Stimulated activated naive B cell treated with anti-CD40 and anti-IgM and Interleukin-4, amounts not matched to agents 10 μg/mL and 1 μg/mL and 100 μg/mL, for 72 hours (primary cell): Measurements from ENCODE around the gene STEAP1B.

Source experiments
- ATAC-seq, 2 donors: fragments of 150-1000 bp; cut with Tn5 transposase; replicated peaks; 2 replicates each; pipeline ENCODE4 v1.10.0; 2021; ENCODE audit warnings: moderate library complexity in 1 of 2
- DNase-seq: peaks from one replicate; pipeline ENCODE4 v3.0.0; 2021
- H3K27ac Mint-ChIP-seq: one replicate; pipeline ENCODE4 v1.8.0; 2022; ENCODE audit warnings: mild to moderate bottlenecking, mixed read lengths
- H3K27me3 Mint-ChIP-seq, 2 donors: one replicate each; pipeline ENCODE4 v1.8.0; 2022; ENCODE audit warnings: mixed read lengths in 2 of 2
- H3K36me3 Mint-ChIP-seq, 2 donors: one replicate each; pipeline ENCODE4 v1.8.0; 2022; ENCODE audit warnings: mixed read lengths in 2 of 2, mild to moderate bottlenecking in 1 of 2
- H3K4me1 Mint-ChIP-seq, 2 donors: one replicate each; pipeline ENCODE4 v1.8.0; 2022; ENCODE audit warnings: mixed read lengths in 2 of 2, mild to moderate bottlenecking in 1 of 2
- H3K4me3 Mint-ChIP-seq, 2 donors: one replicate each; pipeline ENCODE4 v1.8.0; 2022; ENCODE audit warnings: mild to moderate bottlenecking in 2 of 2, mixed read lengths in 2 of 2, moderate library complexity in 1 of 2
- H3K9me3 Mint-ChIP-seq, 2 donors: one replicate each; pipeline ENCODE4 v1.8.0; 2022; ENCODE audit warnings: mixed read lengths in 2 of 2, mild to moderate bottlenecking in 1 of 2

Gene STEAP1B

GRCh38 chr7:22485189-22485588 lies 14.8 kb downstream of the STEAP1B start:
- Mint-ChIP-seq H3K27me3 (no peaks in the 10 kb centered on the region), H3K9me3 (no peaks in the 10 kb centered on the region), H3K27ac (no peak overlapping the region), H3K4me3 (no peak overlapping the region), H3K36me3 (peaks cover 0 to 9% of the 10 kb centered on the region in 2 donors), H3K4me1 (peaks cover 13 to 21% of the 10 kb centered on the region in 2 donors)
- ATAC-seq, result no peak
- DNase-seq, result no peak

GRCh38 chr7:22482503-22482902 lies 17.5 kb downstream of the STEAP1B start:
- H3K9me3 Mint-ChIP-seq, result no peaks in the 10 kb centered on the region
- no peak for ATAC-seq
- peaks cover 9 to 15% of the 10 kb centered on the region in 2 donors for H3K4me1 Mint-ChIP-seq
- no peak overlapping the region for H3K4me3 Mint-ChIP-seq
- H3K36me3 Mint-ChIP-seq, result peaks cover 0 to 14% of the 10 kb centered on the region in 2 donors
- H3K27me3 Mint-ChIP-seq, result no peaks in the 10 kb centered on the region
- H3K27ac Mint-ChIP-seq, result no peak overlapping the region
- DNase-seq, result no peak

GRCh38 chr7:22481726-22482125 lies 18.3 kb downstream of the STEAP1B start:
- Mint-ChIP-seq H3K4me3 (no peak overlapping the region), H3K27me3 (no peaks in the 10 kb centered on the region), H3K9me3 (no peaks in the 10 kb centered on the region), H3K36me3 (peaks cover 0 to 12% of the 10 kb centered on the region in 2 donors), H3K4me1 (peaks cover 9 to 15% of the 10 kb centered on the region in 2 donors), H3K27ac (no peak overlapping the region)
- DNase-seq, result no peak
- peak; percentile 83 to 88 for ATAC-seq

- no peak overlapping the region for H3K4me3 Mint-ChIP-seq
- no peak overlapping the region for H3K27ac Mint-ChIP-seq
- DNase-seq (no peak), ATAC-seq (no peak)
- peaks cover 6 to 15% of the 10 kb centered on the region in 2 donors for H3K4me1 Mint-ChIP-seq
- no peaks in the 10 kb centered on the region for H3K9me3 Mint-ChIP-seq
- no peaks in the 10 kb centered on the region for H3K27me3 Mint-ChIP-seq
- peaks cover 0 to 9% of the 10 kb centered on the region in 2 donors for H3K36me3 Mint-ChIP-seq
Observed at GRCh38 chr7:22480523-22481075, 19.4 kb downstream of the STEAP1B start.

GRCh38 chr7:22477876-22478450 lies 22.0 kb downstream of the STEAP1B start:
- DNase-seq (no peak), ATAC-seq (no peak)
- Mint-ChIP-seq H3K4me3 (no peak overlapping the region), H3K9me3 (no peaks in the 10 kb centered on the region), H3K4me1 (peaks cover 6 to 15% of the 10 kb centered on the region in 2 donors), H3K27me3 (no peaks in the 10 kb centered on the region), H3K27ac (no peak overlapping the region), H3K36me3 (peaks cover under 1 to 12% of the 10 kb centered on the region in 2 donors)

- DNase-seq, result no peak
- Mint-ChIP-seq H3K36me3 (peaks cover 3 to 19% of the 10 kb centered on the region in 2 donors), H3K4me3 (no peak overlapping the region), H3K9me3 (no peaks in the 10 kb centered on the region), H3K4me1 (peaks cover 6 to 12% of the 10 kb centered on the region in 2 donors), H3K27me3 (no peaks in the 10 kb centered on the region), H3K27ac (no peak overlapping the region)
- ATAC-seq, result no peak
Observed at GRCh38 chr7:22477262-22477661, 22.7 kb downstream of the STEAP1B start.

GRCh38 chr7:22476824-22477223 lies 23.2 kb downstream of the STEAP1B start:
- no peak overlapping the region for H3K4me3 Mint-ChIP-seq
- no peak overlapping the region for H3K27ac Mint-ChIP-seq
- no peak for ATAC-seq
- H3K27me3 Mint-ChIP-seq, result no peaks in the 10 kb centered on the region
- peaks cover 3 to 8% of the 10 kb centered on the region in 2 donors for H3K4me1 Mint-ChIP-seq
- H3K9me3 Mint-ChIP-seq, result no peaks in the 10 kb centered on the region
- no peak for DNase-seq
- H3K36me3 Mint-ChIP-seq, result peaks cover 3 to 20% of the 10 kb centered on the region in 2 donors

GRCh38 chr7:22474645-22475044 lies 25.3 kb downstream of the STEAP1B start:
- Mint-ChIP-seq H3K4me3 (no peak overlapping the region), H3K27ac (no peak overlapping the region), H3K9me3 (no peaks in the 10 kb centered on the region), H3K36me3 (peaks cover 3 to 24% of the 10 kb centered on the region in 2 donors), H3K4me1 (peaks cover 0 to 1% of the 10 kb centered on the region in 2 donors), H3K27me3 (no peaks in the 10 kb centered on the region)
- no peak for DNase-seq
- no peak for ATAC-seq

GRCh38 chr7:22470981-22471380 lies 29.0 kb downstream of the STEAP1B start:
- peaks cover 1 to 4% of the 10 kb centered on the region in 2 donors for H3K9me3 Mint-ChIP-seq

GRCh38 chr7:22469371-22470143 lies 30.4 kb downstream of the STEAP1B start:
- Mint-ChIP-seq H3K36me3 (peaks cover 5 to 23% of the 10 kb centered on the region in 2 donors), H3K27ac (no peak overlapping the region), H3K9me3 (peaks cover 1 to 4% of the 10 kb centered on the region in 2 donors), H3K4me3 (no peak overlapping the region), H3K4me1 (peaks cover 0 to 1% of the 10 kb centered on the region in 2 donors), H3K27me3 (no peaks in the 10 kb centered on the region)
- no peak for ATAC-seq
- no peak for DNase-seq

More at GRCh38 chr7:22470981-22471380, 29.0 kb downstream of the STEAP1B start:
- no peak for ATAC-seq
- peaks cover 5 to 23% of the 10 kb centered on the region in 2 donors for H3K36me3 Mint-ChIP-seq
- DNase-seq, result no peak
- H3K4me1 Mint-ChIP-seq, result peaks cover 0 to 1% of the 10 kb centered on the region in 2 donors
- no peaks in the 10 kb centered on the region for H3K27me3 Mint-ChIP-seq
- H3K4me3 Mint-ChIP-seq, result no peak overlapping the region
- H3K27ac Mint-ChIP-seq, result no peak overlapping the region

- H3K9me3 Mint-ChIP-seq, result peaks cover 1 to 4% of the 10 kb centered on the region in 2 donors
- no peaks in the 10 kb centered on the region for H3K27me3 Mint-ChIP-seq
- no peak for ATAC-seq
- H3K36me3 Mint-ChIP-seq, result peaks cover 5 to 25% of the 10 kb centered on the region in 2 donors
- no peak overlapping the region for H3K4me3 Mint-ChIP-seq
- peaks cover 0 to 1% of the 10 kb centered on the region in 2 donors for H3K4me1 Mint-ChIP-seq
- H3K27ac Mint-ChIP-seq, result no peak overlapping the region
- DNase-seq, result no peak
Observed at GRCh38 chr7:22468609-22469008, 31.4 kb downstream of the STEAP1B start.

- ATAC-seq (no peak), DNase-seq (no peak)
- no peaks in the 10 kb centered on the region for H3K27me3 Mint-ChIP-seq
- peaks cover 2 to 14% of the 10 kb centered on the region in 2 donors for H3K36me3 Mint-ChIP-seq
- H3K4me1 Mint-ChIP-seq, result no peaks in the 10 kb centered on the region
- no peak overlapping the region for H3K27ac Mint-ChIP-seq
- H3K4me3 Mint-ChIP-seq, result no peak overlapping the region
- H3K9me3 Mint-ChIP-seq, result peaks cover 4% of the 10 kb centered on the region in 2 donors
Observed at GRCh38 chr7:22464299-22464698, 35.7 kb downstream of the STEAP1B start.

GRCh38 chr7:22460363-22460988 lies 39.5 kb downstream of the STEAP1B start:
- Mint-ChIP-seq H3K27me3 (no peaks in the 10 kb centered on the region), H3K36me3 (peaks cover 0 to 10% of the 10 kb centered on the region in 2 donors), H3K4me1 (no peaks in the 10 kb centered on the region), H3K9me3 (peaks cover 0 to 3% of the 10 kb centered on the region in 2 donors), H3K4me3 (no peak overlapping the region), H3K27ac (no peak overlapping the region)
- ATAC-seq, result no peak
- no peak for DNase-seq

GRCh38 chr7:22457471-22457870 lies 42.5 kb downstream of the STEAP1B start:
- H3K4me1 Mint-ChIP-seq, result peaks cover 6 to 8% of the 10 kb centered on the region in 2 donors
- H3K27ac Mint-ChIP-seq, result no peak overlapping the region
- H3K4me3 Mint-ChIP-seq, result no peak overlapping the region
- ATAC-seq, result no peak
- peaks cover 0 to 4% of the 10 kb centered on the region in 2 donors for H3K36me3 Mint-ChIP-seq
- DNase-seq, result no peak
- no peaks in the 10 kb centered on the region for H3K27me3 Mint-ChIP-seq
- H3K9me3 Mint-ChIP-seq, result no peaks in the 10 kb centered on the region
